Tongue (tissue), 3 donors: Measurements from ENCODE around the gene RNF5. TPM values are rescaled to one million over a fixed set of nuclear protein-coding genes. Genes with fewer than 3 reads are reported as not detected.
A peak's percentile ranks its signal among the peaks of the same experiment; 100 is the strongest.
"Not testable (repeated sequence)": the region's sequence is repeated elsewhere in the genome, so short reads cannot be mapped to it uniquely, and the experiment has no call there.

Source experiments
- DNase-seq: peaks from one replicate; pipeline ENCODE4 v3.0.0-alpha.2; 2015
- small RNA-seq: library from RNA; depleted of rRNA; stranded (forward); fragments of <200 nt; gene quantifications from one replicate; pipeline ENCODE3, GENCODE V24; 2014; ENCODE audit warnings: low replicate concordance
- total RNA-seq: library from RNA; depleted of rRNA; stranded (reverse); fragments of >200 nt; gene quantifications from one replicate; pipeline ENCODE4 v1.2.3, GENCODE V29; 2014

Gene RNF5
- total RNA-seq, 1 donor from 2014 or later, result 63.5 TPM

DNA sequence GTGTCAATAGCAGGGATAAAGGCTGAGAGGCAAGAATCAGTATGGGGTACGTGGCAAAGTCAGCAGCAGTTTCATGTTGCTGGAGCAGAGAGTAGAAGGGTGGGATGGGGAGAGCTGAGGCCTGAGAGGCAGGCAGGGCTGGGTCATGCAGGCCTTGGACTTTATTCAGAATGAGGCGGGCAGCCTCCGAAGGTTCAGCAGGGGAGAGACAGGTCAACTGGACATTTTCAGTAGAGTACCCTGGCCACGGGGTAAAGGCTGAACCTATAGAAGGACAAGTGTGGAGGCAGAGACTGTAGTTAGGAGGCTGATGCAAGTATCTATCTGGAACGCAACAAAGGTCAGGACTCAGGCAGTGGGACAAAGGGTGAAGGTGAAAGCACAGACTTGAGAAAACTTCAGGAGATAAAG, 32.0 kb downstream of the RNF5 start:
- no peak for DNase-seq

DNA sequence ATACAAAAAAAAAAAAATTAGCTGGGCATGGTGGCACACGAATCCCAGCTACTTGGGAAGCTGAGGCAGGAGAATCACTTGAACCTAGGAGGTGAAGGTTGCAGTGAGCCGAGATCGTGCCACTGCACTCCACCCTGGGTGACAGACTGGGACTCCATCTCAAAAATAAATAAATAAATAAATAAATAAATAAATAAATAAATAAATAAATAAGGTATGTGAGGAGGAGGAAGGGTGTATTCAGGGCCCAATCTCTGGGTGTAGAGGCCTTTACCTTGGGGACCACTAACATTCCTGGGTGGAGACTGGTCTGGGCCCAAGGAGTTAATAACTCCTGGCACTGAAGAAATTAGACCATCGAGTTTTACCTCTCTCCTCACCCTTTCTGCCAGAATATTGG, 33.2 kb downstream of the RNF5 start:
- not testable (repeated sequence) for DNase-seq

- DNase-seq, result no peak
Observed at GRCh38 chr6:32212076-32212760, 34.0 kb downstream of the RNF5 start.

DNA sequence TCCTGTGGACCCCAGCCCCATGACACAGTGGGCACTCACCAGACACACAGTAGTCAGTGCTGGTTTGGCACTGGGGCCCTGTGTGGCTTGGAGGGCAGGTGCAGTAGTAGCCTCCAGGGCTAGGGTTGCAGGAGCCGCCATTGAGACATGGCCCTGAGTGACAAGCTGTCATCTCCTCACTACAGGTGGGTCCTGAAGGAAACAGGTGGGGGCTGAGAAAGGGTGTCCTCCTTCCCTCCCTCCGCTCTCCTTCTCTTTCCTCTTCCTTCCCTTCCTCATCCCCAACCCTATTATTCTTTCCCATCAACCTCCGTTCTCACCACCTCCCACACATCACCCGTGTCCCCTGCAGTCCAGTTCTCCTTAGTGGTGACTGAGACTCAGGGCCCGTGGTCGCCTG, 35.4 kb downstream of the RNF5 start:
- DNase-seq, result no peak

DNA sequence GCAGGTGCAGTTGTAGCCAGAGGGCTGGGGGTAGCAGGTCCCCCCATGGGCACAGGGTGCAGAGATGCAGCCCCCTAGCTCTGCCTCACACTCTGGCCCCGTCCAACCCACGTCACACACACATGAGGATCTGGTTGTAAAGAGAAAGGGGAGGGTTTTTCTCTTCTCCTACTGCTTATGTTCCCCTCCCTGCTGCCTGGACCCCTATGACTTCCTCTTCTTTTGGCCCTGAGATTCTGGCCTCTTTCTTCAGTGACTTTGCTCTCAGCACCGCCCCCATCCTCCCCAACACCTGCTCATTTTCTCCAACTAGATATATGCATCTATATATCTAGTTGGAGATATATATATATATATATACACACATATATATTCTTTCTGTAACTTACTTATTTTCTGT, 35.9 kb downstream of the RNF5 start:
- DNase-seq, result no peak

DNA sequence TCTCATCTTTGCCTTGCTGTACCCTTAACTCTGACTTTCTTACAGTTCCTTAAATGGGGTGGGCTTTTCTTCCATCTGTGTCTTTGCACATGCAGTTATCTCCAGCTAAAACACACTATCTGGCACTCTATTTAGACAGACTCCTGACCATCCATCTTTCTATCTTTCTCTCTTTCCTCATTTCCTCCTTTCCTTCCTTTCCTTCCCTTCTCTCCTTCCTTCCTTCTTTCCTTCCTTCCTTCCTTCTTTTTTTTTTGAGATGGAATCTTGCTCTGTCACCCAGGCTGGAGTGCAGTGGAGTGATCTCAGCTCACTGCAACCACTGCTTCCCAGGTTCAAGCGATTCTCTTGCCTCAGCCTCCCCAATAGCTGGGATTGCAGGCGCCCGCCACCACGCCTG, 37.4 kb downstream of the RNF5 start:
- DNase-seq, result no peak

- DNase-seq, result no peak
Observed at GRCh38 chr6:32216285-32216684, 38.1 kb downstream of the RNF5 start.

- no peak for DNase-seq
Observed at GRCh38 chr6:32216998-32217397, 38.8 kb downstream of the RNF5 start.

DNA sequence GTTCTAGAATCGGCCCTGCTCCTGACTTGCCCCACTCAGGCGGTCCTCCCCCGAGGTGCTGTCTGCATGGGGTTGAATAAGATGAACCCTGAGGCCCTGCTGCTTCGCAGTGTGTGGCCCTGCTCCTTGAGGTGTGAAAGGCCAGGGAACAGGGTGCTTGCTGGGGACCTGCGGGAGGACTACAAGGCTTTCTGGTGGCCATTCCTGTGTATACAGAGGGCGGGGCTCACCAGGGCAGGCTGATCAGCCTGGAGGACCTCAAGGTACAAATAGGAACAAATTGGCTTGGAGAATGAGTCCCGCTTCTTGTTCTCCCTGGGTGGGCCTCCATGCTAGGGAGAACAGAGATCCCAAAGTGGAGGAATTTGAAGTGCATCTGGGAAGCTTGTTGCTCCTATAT, 40.0 kb downstream of the RNF5 start:
- no peak for DNase-seq

- no peak for DNase-seq
Observed at GRCh38 chr6:32220021-32220420, 41.8 kb downstream of the RNF5 start.

GRCh38 chr6:32222333-32223230, 44.4 kb downstream of the RNF5 start:
- peak; percentile 14 for DNase-seq

DNA sequence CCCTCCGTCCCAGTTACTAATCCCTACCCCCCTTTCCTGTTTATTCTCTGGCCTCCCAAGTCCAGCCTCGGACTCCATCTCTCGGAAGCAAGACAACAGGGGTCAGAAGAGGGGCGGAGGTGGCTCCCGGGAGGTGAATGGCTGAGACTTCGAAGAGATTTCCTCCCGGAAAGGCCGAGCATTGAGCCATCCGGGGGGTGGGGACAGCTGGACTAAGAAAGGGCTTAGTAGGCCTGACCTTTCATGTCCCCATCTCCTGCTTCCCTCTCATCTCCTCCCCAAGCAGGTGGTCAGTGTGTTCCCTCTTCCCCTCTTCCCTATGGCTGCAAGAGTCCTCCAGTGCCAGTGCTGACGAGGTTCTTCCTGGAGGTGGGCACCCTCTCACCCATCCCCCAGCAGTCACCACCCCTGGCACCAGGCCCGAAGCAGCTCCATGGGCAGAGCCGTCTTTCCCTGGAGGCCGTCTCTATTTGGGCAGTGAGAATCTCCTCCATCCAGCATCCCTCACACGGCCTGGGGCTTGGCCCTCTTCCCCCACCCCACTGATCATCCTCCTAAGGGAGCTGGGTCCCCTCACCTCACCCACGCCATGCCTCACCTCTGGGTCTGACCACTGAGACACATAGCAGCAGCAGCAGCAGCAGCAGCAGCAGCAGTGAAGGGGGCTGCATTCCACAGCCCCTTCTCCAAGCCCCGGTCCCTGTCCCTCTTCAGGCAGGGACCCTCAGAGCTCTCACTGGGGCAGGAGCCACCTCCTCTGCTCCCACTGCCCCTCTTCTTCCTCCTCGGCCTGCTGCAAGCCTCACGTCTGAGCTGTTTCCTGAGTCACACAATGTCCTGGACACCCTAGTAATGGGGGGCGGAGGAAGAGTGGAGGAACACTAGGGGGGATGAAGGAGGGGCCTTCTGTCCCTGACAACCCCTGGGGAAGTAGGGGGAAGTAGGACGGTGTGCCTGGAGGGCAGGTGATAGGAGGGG, 45.3 kb downstream of the RNF5 start, which contains the start of gene NOTCH4:
TSS of gene NOTCH4 (minus strand) at position 810 of the 978 bp plus-strand sequence. CDS start at position 671, 139 bp downstream.
- no peak for DNase-seq

DNA sequence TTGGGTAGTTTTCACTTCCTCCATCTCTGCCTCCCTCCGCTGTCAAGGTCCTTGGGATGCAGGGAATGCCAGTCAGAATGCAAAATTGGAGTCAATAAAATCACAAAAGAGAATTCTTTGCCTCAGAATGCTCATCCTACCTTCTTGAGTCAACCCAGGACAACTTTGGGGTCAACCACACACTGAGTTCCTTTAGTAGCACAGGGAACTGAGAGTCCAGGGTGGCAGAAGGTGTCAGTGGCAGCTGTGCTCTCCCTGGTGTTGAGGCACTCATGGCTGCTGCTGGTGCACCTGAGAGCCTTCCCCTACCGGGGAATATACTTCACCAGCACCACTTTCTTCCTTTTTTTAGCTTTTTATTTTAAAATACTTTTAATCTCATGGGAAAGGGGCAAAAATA, 46.5 kb downstream of the RNF5 start:
- no peak for DNase-seq

DNA sequence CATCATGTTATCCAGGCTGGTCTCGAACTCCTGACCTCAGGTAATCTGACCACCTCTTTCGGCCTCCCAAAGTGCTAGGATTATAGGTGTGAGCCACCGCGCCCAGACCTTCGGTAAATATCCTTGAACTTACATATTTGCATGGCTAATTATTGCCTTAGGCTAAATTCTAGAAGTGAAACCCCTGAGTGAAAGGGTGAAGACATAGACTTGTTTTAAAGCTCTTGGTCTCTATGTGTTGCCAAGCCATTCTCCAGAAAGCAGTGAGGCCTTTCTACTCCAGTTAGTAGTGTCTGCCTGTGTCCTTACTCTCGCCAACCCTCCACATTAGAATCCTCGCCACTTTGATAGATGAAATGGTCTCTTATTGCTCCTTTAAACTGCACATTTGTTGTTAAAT, 48.2 kb downstream of the RNF5 start:
- DNase-seq, result no peak

Small RNA genes lying within 50 kb of the gene (small RNA-seq; reads per million reads assigned to genes)
- gene AL662884.1 (not detected), gene MIR6833 (not detected)

Other genes starting within 250 kb of the RNF5 start
- 7.1 TPM for gene CFB, start 232.3 kb upstream of the RNF5 start, total RNA-seq
- gene NELFE, start 219.4 kb upstream of the RNF5 start, total RNA-seq, result 79.7 TPM
- gene SKIC2, start 219.2 kb upstream of the RNF5 start, total RNA-seq, result 30.6 TPM
- 10.7 TPM for gene DXO, start 206.3 kb upstream of the RNF5 start, total RNA-seq
- 32.6 TPM for gene C4A, start 196.3 kb upstream of the RNF5 start, total RNA-seq
- gene C4B, start 163.6 kb upstream of the RNF5 start, total RNA-seq, result 38.0 TPM
- gene CYP21A2, start 140.0 kb upstream of the RNF5 start, total RNA-seq, result 1.0 TPM
- gene TNXB, start 69.1 kb upstream of the RNF5 start, total RNA-seq, result 214 TPM
- gene ATF6B, start 50.2 kb upstream of the RNF5 start, total RNA-seq, result 40.8 TPM
- gene FKBPL, start 48.1 kb upstream of the RNF5 start, total RNA-seq, result 3.3 TPM
- 1.2 TPM for gene PRRT1, start 26.5 kb upstream of the RNF5 start, total RNA-seq
- gene PPT2, start 24.3 kb upstream of the RNF5 start, total RNA-seq, result 37.6 TPM
- gene EGFL8, start 13.8 kb upstream of the RNF5 start, total RNA-seq, result 31.3 TPM
- gene AGPAT1, start 2.3 kb upstream of the RNF5 start, total RNA-seq, result 12.9 TPM
- gene AGER, start 5.8 kb downstream of the RNF5 start, total RNA-seq, result 4.8 TPM
- gene PBX2, start 11.8 kb downstream of the RNF5 start, total RNA-seq, result 96.6 TPM
- 1.5 TPM for gene GPSM3, start 14.2 kb downstream of the RNF5 start, total RNA-seq
- gene NOTCH4, start 45.7 kb downstream of the RNF5 start, total RNA-seq, result 10.6 TPM
- not detected for gene TSBP1, start 193.5 kb downstream of the RNF5 start, total RNA-seq
- not detected for gene BTNL2, start 228.8 kb downstream of the RNF5 start, total RNA-seq